ENCODE measurements around the gene HECTD1. TPM values are rescaled to one million over a fixed set of nuclear protein-coding genes. Genes with fewer than 3 reads are reported as not detected.
A peak's percentile ranks its signal among the peaks of the same experiment; 100 is the strongest.
"Not testable (repeated sequence)": the region's sequence is repeated elsewhere in the genome, so short reads cannot be mapped to it uniquely, and the experiment has no call there.

HECTD1 gene
- polyA plus RNA-seq, 2 of the 4 experiments (the other 2 are of a cell fraction): 60.7 to 149 TPM

DNA sequence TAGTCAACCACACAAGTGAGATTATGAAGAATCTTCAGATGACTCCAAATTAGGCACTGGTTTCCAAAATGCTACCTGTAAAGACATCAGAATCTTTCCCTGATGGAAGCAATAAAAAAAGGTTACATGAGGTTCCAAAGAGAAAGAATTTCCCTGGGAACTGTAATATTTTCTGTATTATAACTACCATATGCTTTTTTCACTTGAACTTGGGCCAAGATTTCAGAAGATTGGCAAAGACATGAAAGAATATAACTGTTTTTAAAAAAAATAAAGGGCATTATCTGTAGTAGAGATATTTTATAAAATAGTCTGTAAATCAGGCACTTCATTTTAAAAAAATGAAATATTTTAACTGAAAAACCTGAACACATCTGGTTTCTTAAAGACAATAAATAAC, 12.9 kb downstream of the HECTD1 start:
- CTCF ChIA-PET: interaction anchor here (1.1 kb wide), 1 partner anchor 13 kb away, joined by 6 read pairs; the partner anchor contains the start of gene HECTD1
- peak overlapping the region in 1 of 2 experiments; percentile 76; a peak in 1 of 6 replicates for H3K27ac ChIP-seq
- no peak for FAIRE-seq
- POLR2A ChIA-PET: interaction anchor here (2.4 kb wide), 1 partner anchor 13 kb away, joined by 13 read pairs; the partner anchor contains the start of gene HECTD1
- no peak overlapping the region for H3K4me3 ChIP-seq
- no peak for ATAC-seq
- no peaks in the 10 kb centered on the region for H3K9me3 ChIP-seq
- no peak for TF ChIP-seq PHF8 (IDR thresholded peaks at IDR 0.05; ENCODE audit: borderline replicate concordance, low read depth)
- TF ChIP-seq CBX8 (IDR thresholded peaks at IDR 0.05): no peak
- no peak for TF ChIP-seq KDM5A (IDR thresholded peaks at IDR 0.05)
- TF ChIP-seq, protein P1, sequence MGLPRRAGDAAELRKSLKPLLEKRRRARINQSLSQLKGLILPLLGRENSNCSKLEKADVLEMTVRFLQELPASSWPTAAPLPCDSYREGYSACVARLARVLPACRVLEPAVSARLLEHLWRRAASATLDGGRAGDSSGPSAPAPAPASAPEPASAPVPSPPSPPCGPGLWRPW (IDR thresholded peaks at IDR 0.05): no peak
- no peak for TF ChIP-seq ZSCAN20 (CRISPR knock-in tag; IDR thresholded peaks at IDR 0.05)
- TF ChIP-seq SREBF2 (IDR thresholded peaks at IDR 0.05): no peak
- no peak for TF ChIP-seq EHMT2 (IDR thresholded peaks at IDR 0.05; ENCODE audit: low read depth)
- TF ChIP-seq EP300 (IDR thresholded peaks at IDR 0.05): no peak
- TF ChIP-seq HOXA7 (CRISPR knock-in tag; IDR thresholded peaks at IDR 0.05): no peak
- no peak for TF ChIP-seq EHF (CRISPR knock-in tag; IDR thresholded peaks at IDR 0.05)
- TF ChIP-seq MAZ (IDR thresholded peaks at IDR 0.05; ENCODE audit: borderline replicate concordance, low read depth, low read length): no peak
- TF ChIP-seq FOSL2 (IDR thresholded peaks at IDR 0.05): no peak
- TF ChIP-seq FOSL2 (CRISPR knock-in tag; IDR thresholded peaks at IDR 0.05): no peak
- TF ChIP-seq CHD4 (IDR thresholded peaks at IDR 0.05; ENCODE audit: borderline replicate concordance): no peak
- TF ChIP-seq MAFK (IDR thresholded peaks at IDR 0.05; ENCODE audit: partially characterized antibody): no peak
- no peak for TF ChIP-seq POLR2AphosphoS2 (conservative IDR thresholded peaks at IDR 0.05; ENCODE audit: low read length)
- TF ChIP-seq GATA3 (IDR thresholded peaks at IDR 0.05; ENCODE audit: borderline replicate concordance): no peak
- no peak for TF ChIP-seq SMC3 (IDR thresholded peaks at IDR 0.05)
- no peak for TF ChIP-seq CHD2 (IDR thresholded peaks at IDR 0.05; ENCODE audit: low read length, partially characterized antibody)
- H3K4me1 ChIP-seq: peaks cover 48% of the 10 kb centered on the region
- H3K4me2 ChIP-seq: peak overlapping the region; percentile 62
- DNase-seq (ENCODE audit: low read depth in 1 of 2, low spot score in 1 of 2): no peak

GRCh38 chr14:31194095-31194494, 13.5 kb downstream of the HECTD1 start:
- Histone ChIP-seq H3K27ac (no peak overlapping the region), H3K4me2 (no peak overlapping the region), H3K9me3 (no peaks in the 10 kb centered on the region), H3K4me3 (no peak overlapping the region), H3K4me1 (peaks cover 47% of the 10 kb centered on the region)
- TF ChIP-seq PHF8 (IDR thresholded peaks at IDR 0.05; ENCODE audit: borderline replicate concordance, low read depth) (no peak), TFCP2L1 (CRISPR knock-in tag; IDR thresholded peaks at IDR 0.05) (no peak), RARB (CRISPR knock-in tag; IDR thresholded peaks at IDR 0.05) (no peak), RAD21 (conservative IDR thresholded peaks at IDR 0.05 in 1 of 2, IDR thresholded peaks at IDR 0.05 in 1 of 2) (no peak), ATOH8 (CRISPR knock-in tag; IDR thresholded peaks at IDR 0.05; ENCODE audit: low read depth) (no peak), ZFP36 (IDR thresholded peaks at IDR 0.05; ENCODE audit: borderline replicate concordance, partially characterized antibody) (no peak), USF2 (IDR thresholded peaks at IDR 0.05) (no peak), POLR2AphosphoS2 (conservative IDR thresholded peaks at IDR 0.05; ENCODE audit: low read length) (no peak), NPAS2 (CRISPR knock-in tag; IDR thresholded peaks at IDR 0.05; ENCODE audit: borderline replicate concordance) (no peak), GATA3 (IDR thresholded peaks at IDR 0.05; ENCODE audit: borderline replicate concordance) (no peak), HOXA7 (CRISPR knock-in tag; IDR thresholded peaks at IDR 0.05) (no peak), ZC3H11A (IDR thresholded peaks at IDR 0.05) (no peak), EHMT2 (IDR thresholded peaks at IDR 0.05; ENCODE audit: low read depth) (no peak)
- TF ChIP-seq, protein P2, sequence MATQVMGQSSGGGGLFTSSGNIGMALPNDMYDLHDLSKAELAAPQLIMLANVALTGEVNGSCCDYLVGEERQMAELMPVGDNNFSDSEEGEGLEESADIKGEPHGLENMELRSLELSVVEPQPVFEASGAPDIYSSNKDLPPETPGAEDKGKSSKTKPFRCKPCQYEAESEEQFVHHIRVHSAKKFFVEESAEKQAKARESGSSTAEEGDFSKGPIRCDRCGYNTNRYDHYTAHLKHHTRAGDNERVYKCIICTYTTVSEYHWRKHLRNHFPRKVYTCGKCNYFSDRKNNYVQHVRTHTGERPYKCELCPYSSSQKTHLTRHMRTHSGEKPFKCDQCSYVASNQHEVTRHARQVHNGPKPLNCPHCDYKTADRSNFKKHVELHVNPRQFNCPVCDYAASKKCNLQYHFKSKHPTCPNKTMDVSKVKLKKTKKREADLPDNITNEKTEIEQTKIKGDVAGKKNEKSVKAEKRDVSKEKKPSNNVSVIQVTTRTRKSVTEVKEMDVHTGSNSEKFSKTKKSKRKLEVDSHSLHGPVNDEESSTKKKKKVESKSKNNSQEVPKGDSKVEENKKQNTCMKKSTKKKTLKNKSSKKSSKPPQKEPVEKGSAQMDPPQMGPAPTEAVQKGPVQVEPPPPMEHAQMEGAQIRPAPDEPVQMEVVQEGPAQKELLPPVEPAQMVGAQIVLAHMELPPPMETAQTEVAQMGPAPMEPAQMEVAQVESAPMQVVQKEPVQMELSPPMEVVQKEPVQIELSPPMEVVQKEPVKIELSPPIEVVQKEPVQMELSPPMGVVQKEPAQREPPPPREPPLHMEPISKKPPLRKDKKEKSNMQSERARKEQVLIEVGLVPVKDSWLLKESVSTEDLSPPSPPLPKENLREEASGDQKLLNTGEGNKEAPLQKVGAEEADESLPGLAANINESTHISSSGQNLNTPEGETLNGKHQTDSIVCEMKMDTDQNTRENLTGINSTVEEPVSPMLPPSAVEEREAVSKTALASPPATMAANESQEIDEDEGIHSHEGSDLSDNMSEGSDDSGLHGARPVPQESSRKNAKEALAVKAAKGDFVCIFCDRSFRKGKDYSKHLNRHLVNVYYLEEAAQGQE (IDR thresholded peaks at IDR 0.05): no peak
- POLR2A ChIA-PET: no interaction called here
- FAIRE-seq (no peak), ATAC-seq (no peak), DNase-seq (ENCODE audit: low read depth in 1 of 2, low spot score in 1 of 2) (no peak)
- CTCF ChIA-PET: interaction anchor here (0.7 kb wide), 1 partner anchor 589 kb away, joined by 3 read pairs; no protein-coding TSS in a partner anchor
- 79% methylated on average over 3 of the region's 3 CpGs for WGBS (ENCODE audit: missing lambda C conversion rate)

DNA sequence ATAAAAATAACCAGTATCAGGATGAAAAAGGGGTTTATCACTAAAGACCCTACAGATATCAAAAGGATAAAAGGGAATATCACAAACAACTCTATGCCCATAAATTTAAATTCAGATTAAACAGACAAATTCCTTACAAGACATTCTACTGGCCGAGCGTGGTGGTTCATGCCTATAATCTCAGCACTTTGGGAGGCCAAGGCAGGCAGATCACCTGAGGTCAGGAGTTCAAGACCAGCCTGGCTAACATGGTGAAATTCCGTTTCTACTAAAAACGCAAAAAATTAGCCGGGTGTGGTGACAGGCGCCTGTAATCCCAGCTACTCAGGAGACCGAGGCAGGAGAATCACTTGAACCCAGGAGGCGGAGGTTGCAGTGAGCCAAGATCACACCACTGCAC, 15.0 kb downstream of the HECTD1 start:
- H3K9me3 ChIP-seq; POLR2A ChIA-PET; H3K4me2 ChIP-seq; DNase-seq (ENCODE audit: low read depth in 1 of 2, low spot score in 1 of 2); ATAC-seq; FAIRE-seq; H3K27ac ChIP-seq; H3K4me3 ChIP-seq: not testable (repeated sequence)
- 97% methylated on average over 8 of the region's 8 CpGs for WGBS (ENCODE audit: missing lambda C conversion rate)
- CTCF ChIA-PET: interaction anchor here (1.4 kb wide), 1 partner anchor 26 kb away, joined by 3 read pairs; no protein-coding TSS in a partner anchor
- peaks cover 36% of the 10 kb centered on the region for H3K4me1 ChIP-seq
